Heart right ventricle (tissue), 16 donors: ENCODE results near the gene UCKL1. TPM values are rescaled to one million over a fixed set of nuclear protein-coding genes. Genes with fewer than 3 reads are reported as not detected.

Source experiments
- ATAC-seq, 8 donors: fragments of 200-7000 bp; cut with Tn5 transposase; one replicate each; pipeline ENCODE4 v1.9.1; 2020; ENCODE audit warnings: mild to moderate bottlenecking in 8 of 8, moderate library complexity in 8 of 8, moderate number of reproducible peaks in 1 of 8
- DNase-seq, 2 donors: peaks; one replicate each; pipeline ENCODE4 v3.0.0-alpha.2; 2020
- H3K27ac ChIP-seq, 10 donors: fragments of 200-600 bp; sonication (generic) in 2 of 10; one replicate each; pipeline versions ENCODE4 v1.5.0 to v1.8.0; 2020 to 2022; ENCODE audit warnings: mild to moderate bottlenecking in 3 of 10
- H3K27me3 ChIP-seq, 7 donors: fragments of 200-600 bp; one replicate each; pipeline ENCODE4 v1.8.0; 2021 to 2022; ENCODE audit warnings: mild to moderate bottlenecking in 2 of 7
- H3K36me3 ChIP-seq, 9 donors: fragments of 200-600 bp; sonication (generic) in 1 of 9; one replicate each; pipeline versions ENCODE4 v1.5.0 to v1.8.0; 2020 to 2022; ENCODE audit warnings: mild to moderate bottlenecking in 2 of 9
- H3K4me1 ChIP-seq, 9 donors: fragments of 200-600 bp; sonication (generic) in 1 of 9; one replicate each; pipeline versions ENCODE4 v1.5.0 to v1.8.0; 2020 to 2022; ENCODE audit warnings: mild to moderate bottlenecking in 4 of 9
- H3K4me3 ChIP-seq, 10 donors: fragments of 200-600 bp; sonication (generic) in 2 of 10; one replicate each; pipeline versions ENCODE4 v1.5.0 to v1.8.0; 2020 to 2022; ENCODE audit warnings: mild to moderate bottlenecking in 7 of 10, moderate library complexity in 2 of 10
- H3K9me3 ChIP-seq, 11 donors: fragments of 200-600 bp in 10 of 11; sonication (generic) in 2 of 11; one replicate each; pipeline versions ENCODE4 v1.5.0 to v1.8.0; 2013 to 2022; ENCODE audit warnings: mild to moderate bottlenecking in 2 of 11, control low read depth in 1 of 11, moderate library complexity in 1 of 11
- CTCF ChIP-seq, 9 donors: fragments of 200-600 bp; sonication (generic) in 2 of 9; IDR thresholded peaks; one replicate each; pipeline versions ENCODE4 v1.5.0 to v1.8.0; 2021 to 2022; ENCODE audit warnings: antibody characterized with exemption in 9 of 9, mild to moderate bottlenecking in 5 of 9, moderate library complexity in 1 of 9
- WGBS, 2 donors: extraction: QIAGEN DNeasy Blood & Tissue Kit; methylation state at CpG; one replicate each; pipeline ENCODE4 v1.1.7; 2013; ENCODE audit warnings: inconsistent platforms in 1 of 2; 5-methylcytosine and 5-hydroxymethylcytosine counted together
- intact Hi-C, 10 donors: fragments of 100-400 bp; cut with DNase I; formaldehyde crosslinking; loops; one replicate each; pipeline versions ENCODE4 v1.11.1 to v1.14.2; 2022
- polyA plus RNA-seq, 2 donors: library from polyadenylated mRNA; stranded (reverse); fragments of 200-250 nt; gene quantifications; one replicate each; pipeline ENCODE4 v1.2.3, GENCODE V29; 2013
- total RNA-seq, 10 donors: library from RNA; stranded (reverse); fragmentation: NEBNext Ultra II Directional in 3 of 10; extraction: Animal tissue kit (Norgen Biotek cat#: 25700) in 3 of 10; gene quantifications; one replicate each; pipeline versions ENCODE4 v1.2.1 to v1.2.4, GENCODE V29; 2021 to 2023
- donor health status: Arrhythmogenic right ventricular cardiomyopathy.
- donor health status: ischemic (EF 13 %, LVEDD 7.1; RV severe dilation, severe dysfunction).
- donor health status: healthy with polysubstance abuse.
- donor health status: DM: no; HTN: yes; CAD: no.
- donor health status: DM: no; HTN: no; CAD: no.
- donor health status: ischemic (EF 25% LVEDD 6.9; RV normal size, moderate dysfunction).
- donor health status: ischemic (EF 25% LVEDD 5.7; RV mildly dilated, moderate dysfunction).
- donor health status: healthy.
- donor health status: DM: yes; HTN: yes; CAD: no.
- donor health status: Ischemic cardiomyopathy.
- donor health status: ischemic (EF 35%, LVEDD 5.7; RV mildly dilated, moderate dysfunction).
- donor health status: nonischemic (EF 11% LVEDD 7.7; RV severe dilation, severe dysfunction).
- donor health status: DM: yes; HTN: yes; CAD: no.
- donor health status: PGD.
- donor health status: ischemic (EF 29% LVEDD 5.4; RV normal size, mild dysfunction).
- donor health status: nonischemic (EF 23%, LVEDD 6.1; RV moderate dilation, normal function).

UCKL1 gene
- total and polyA plus RNA-seq, 12 donors: 27.3 to 130 (median 40.3) TPM

GRCh38 chr20:63959699-63960075 is 3.5 kb upstream of the UCKL1 start:
- Histone ChIP-seq H3K36me3 (peaks cover 0 to 56% (median 19%) of the 10 kb centered on the region in 9 donors), H3K4me3 (no peak overlapping the region), H3K27ac (no peak overlapping the region), H3K27me3 (no peaks in the 10 kb centered on the region), H3K9me3 (no peaks in the 10 kb centered on the region), H3K4me1 (peaks cover 8 to 28% (median 24%) of the 10 kb centered on the region in 9 donors)
- DNase-seq (peak in 1 of 2 donors; percentile 12), ATAC-seq (no peak)
- WGBS, 2 donors: 89 to 93% methylated on average over 17 of the region's 17 CpGs
- intact Hi-C loops: loop anchor here in 2 of 10 donors (5.0 kb wide), 2 partner anchors 62 to 407 kb away; partner anchors contain the start of genes DNAJC5 (in 1 of the 2) and FNDC11 (in 1 of the 2)
- TF ChIP-seq CTCF (IDR thresholded peaks at IDR 0.05): no peak

- WGBS, 2 donors: 85 to 91% methylated on average over 10 of the region's 10 CpGs
Measured at GRCh38 chr20:63958964-63959698, 2.9 kb upstream of the UCKL1 start.

GRCh38 chr20:63958471-63958870 is 2.3 kb upstream of the UCKL1 start:
- no peak for TF ChIP-seq CTCF (IDR thresholded peaks at IDR 0.05)
- 72% methylated on average over 4 of the region's 4 CpGs for WGBS, 2 donors
- peak overlapping the region in 3 of 10 donors; percentile 14 to 39 (median 26) for H3K27ac ChIP-seq
- no peaks in the 10 kb centered on the region for H3K27me3 ChIP-seq
- ATAC-seq (no peak), DNase-seq (no peak)
- no peak overlapping the region for H3K4me3 ChIP-seq
- intact Hi-C loops: loop anchor here in 2 of 10 donors (5.0 kb wide), 2 partner anchors 61 to 406 kb away; partner anchors contain the start of genes DNAJC5 (in 1 of the 2) and FNDC11 (in 1 of the 2)
- peaks cover 13 to 41% (median 36%) of the 10 kb centered on the region in 9 donors for H3K4me1 ChIP-seq
- no peaks in the 10 kb centered on the region for H3K9me3 ChIP-seq
- peaks cover 0 to 44% (median 19%) of the 10 kb centered on the region in 9 donors for H3K36me3 ChIP-seq

More at GRCh38 chr20:63958964-63959698, 2.9 kb upstream of the UCKL1 start:
- Histone ChIP-seq H3K4me3 (no peak overlapping the region), H3K9me3 (no peaks in the 10 kb centered on the region), H3K27ac (no peak overlapping the region), H3K4me1 (peaks cover 13 to 34% (median 29%) of the 10 kb centered on the region in 9 donors), H3K27me3 (no peaks in the 10 kb centered on the region), H3K36me3 (peaks cover 0 to 51% (median 19%) of the 10 kb centered on the region in 9 donors)
- no peak for DNase-seq
- TF ChIP-seq CTCF (IDR thresholded peaks at IDR 0.05): no peak
- ATAC-seq: no peak
- intact Hi-C loops: loop anchor here in 2 of 10 donors (5.0 kb wide), 2 partner anchors 62 to 407 kb away; partner anchors contain the start of genes DNAJC5 (in 1 of the 2) and FNDC11 (in 1 of the 2)

- Histone ChIP-seq H3K4me1 (peaks cover 13 to 47% (median 41%) of the 10 kb centered on the region in 9 donors), H3K9me3 (no peaks in the 10 kb centered on the region), H3K27ac (peak overlapping the region in 8 of 10 donors; percentile 15 to 70 (median 51)), H3K36me3 (peaks cover 0 to 38% (median 18%) of the 10 kb centered on the region in 9 donors), H3K27me3 (no peaks in the 10 kb centered on the region), H3K4me3 (peak overlapping the region in 3 of 10 donors; percentile 86 to 100 (median 95))
- ATAC-seq (peak in 5 of 8 donors; percentile 0 to 5 (median 0)), DNase-seq (no peak)
- 56 to 58% methylated on average over 13 of the region's 13 CpGs for WGBS, 2 donors
- intact Hi-C loops: loop anchor here in 2 of 10 donors (5.0 kb wide), 2 partner anchors 61 to 406 kb away; partner anchors contain the start of genes DNAJC5 (in 1 of the 2) and FNDC11 (in 1 of the 2)
- TF ChIP-seq CTCF (IDR thresholded peaks at IDR 0.05): no peak
Measured at GRCh38 chr20:63957690-63958441, 1.6 kb upstream of the UCKL1 start.
